Progenitor cell of endocrine pancreas (in vitro differentiated cells): ENCODE results near the gene EXD3. TPM values are rescaled to one million over a fixed set of nuclear protein-coding genes. Genes with fewer than 3 reads are reported as not detected.

Experiments used
- DNase-seq: peaks from one replicate; pipeline ENCODE4 v3.0.0; 2021; ENCODE audit warnings: low spot score; ENCODE audit not compliant: unreplicated experiment
- H3K27ac Mint-ChIP-seq: 2 replicates; pipeline ENCODE4 v1.8.0; 2021; ENCODE audit warnings: mild to moderate bottlenecking, moderate library complexity, mixed read lengths
- H3K27me3 Mint-ChIP-seq: 2 replicates; pipeline ENCODE4 v1.8.0; 2021; ENCODE audit warnings: mixed read lengths
- H3K36me3 Mint-ChIP-seq: 2 replicates; pipeline ENCODE4 v1.8.0; 2022; ENCODE audit warnings: mixed read lengths; ENCODE audit not compliant: insufficient read depth
- H3K4me1 Mint-ChIP-seq: 2 replicates; pipeline ENCODE4 v1.8.0; 2021; ENCODE audit warnings: low read depth, mixed read lengths
- H3K4me3 Mint-ChIP-seq: 2 replicates; pipeline ENCODE4 v1.8.0; 2021; ENCODE audit warnings: low read depth, mild to moderate bottlenecking, moderate library complexity, mixed read lengths
- H3K9me3 Mint-ChIP-seq: 2 replicates; pipeline ENCODE4 v1.8.0; 2021; ENCODE audit warnings: low read depth, mixed read lengths
- CTCF ChIP-seq: fragments of 200-600 bp; sonication (generic); IDR thresholded peaks from one replicate; pipeline ENCODE4 v1.5.0; 2021; ENCODE audit warnings: antibody characterized with exemption, mild to moderate bottlenecking; ENCODE audit not compliant: unreplicated experiment
- total RNA-seq: library from RNA; stranded (reverse); gene quantifications from 2 replicates; pipeline ENCODE4 v1.2.1, GENCODE V29; 2021

EXD3 gene
- total RNA-seq, 1 donor from 2014 or later, result 31.7 TPM

- no peaks in the 10 kb centered on the region for H3K4me1 Mint-ChIP-seq
- TF ChIP-seq CTCF, result no peak
- no peak overlapping the region for H3K4me3 Mint-ChIP-seq
- peaks cover 12% of the 10 kb centered on the region for H3K36me3 Mint-ChIP-seq
- H3K9me3 Mint-ChIP-seq, result peaks cover 4% of the 10 kb centered on the region
- no peak for DNase-seq
- H3K27ac Mint-ChIP-seq, result no peak overlapping the region
- no peaks in the 10 kb centered on the region for H3K27me3 Mint-ChIP-seq
Observed at GRCh38 chr9:137404961-137405567, 17.9 kb downstream of the EXD3 start.

DNA sequence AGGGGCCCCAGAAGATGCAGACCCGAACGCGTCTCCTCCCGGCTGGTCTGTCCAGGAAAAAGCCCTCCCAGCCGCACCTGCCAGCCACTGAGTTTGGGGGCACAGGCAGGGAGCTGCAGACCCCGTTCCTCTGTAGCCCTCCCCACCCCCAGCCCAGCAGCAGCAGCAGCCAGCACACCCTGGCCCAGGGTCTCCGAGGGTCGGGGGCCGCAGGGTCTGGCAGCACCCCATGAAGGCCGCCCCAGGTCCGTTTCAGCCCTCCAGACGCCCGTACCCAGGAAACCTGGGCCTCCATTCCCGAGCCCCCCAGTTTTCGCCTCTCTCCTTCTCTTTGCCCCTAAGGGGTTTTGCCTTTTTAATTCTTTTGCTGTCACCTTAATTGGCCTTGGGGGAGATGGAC is 19.7 kb downstream of the EXD3 start:
- peaks cover 4% of the 10 kb centered on the region for H3K9me3 Mint-ChIP-seq

DNA sequence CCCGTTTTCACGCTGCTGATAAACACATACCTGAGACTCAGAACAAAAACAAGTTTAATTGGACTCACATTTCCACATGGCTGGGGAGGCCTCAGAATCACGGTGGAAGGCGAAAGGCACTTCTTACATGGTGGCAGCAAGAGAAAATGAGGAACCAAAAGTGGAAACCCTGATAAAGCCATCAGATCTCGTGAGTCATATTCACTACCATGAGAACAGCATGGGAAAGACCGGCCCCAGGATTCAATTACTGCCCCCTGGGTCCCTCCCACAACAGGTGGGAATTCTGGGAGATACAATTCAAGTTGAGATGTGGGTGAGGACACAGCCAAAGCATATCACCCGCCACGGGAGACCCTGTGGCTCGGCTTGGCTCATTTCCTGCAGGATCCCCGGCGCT is 20.2 kb downstream of the EXD3 start:
- Mint-ChIP-seq H3K4me3 (no peak overlapping the region), H3K36me3 (peaks cover 15% of the 10 kb centered on the region), H3K27me3 (no peaks in the 10 kb centered on the region), H3K4me1 (no peaks in the 10 kb centered on the region), H3K9me3 (peaks cover 4% of the 10 kb centered on the region), H3K27ac (no peak overlapping the region)
- DNase-seq, result no peak
- TF ChIP-seq CTCF, result no peak

More for the DNA sequence above, 19.7 kb downstream of the EXD3 start:
- peaks cover 14% of the 10 kb centered on the region for H3K36me3 Mint-ChIP-seq
- H3K4me3 Mint-ChIP-seq, result no peak overlapping the region
- TF ChIP-seq CTCF, result no peak
- no peaks in the 10 kb centered on the region for H3K4me1 Mint-ChIP-seq
- DNase-seq, result no peak
- no peak overlapping the region for H3K27ac Mint-ChIP-seq
- H3K27me3 Mint-ChIP-seq, result no peaks in the 10 kb centered on the region

GRCh38 chr9:137398561-137399468 is 24.1 kb downstream of the EXD3 start:
- peaks cover 4% of the 10 kb centered on the region for H3K9me3 Mint-ChIP-seq
- H3K27me3 Mint-ChIP-seq, result no peaks in the 10 kb centered on the region
- TF ChIP-seq CTCF, result no peak
- DNase-seq, result no peak
- peaks cover 19% of the 10 kb centered on the region for H3K36me3 Mint-ChIP-seq
- H3K4me1 Mint-ChIP-seq, result no peaks in the 10 kb centered on the region
- no peak overlapping the region for H3K27ac Mint-ChIP-seq
- no peak overlapping the region for H3K4me3 Mint-ChIP-seq

DNA sequence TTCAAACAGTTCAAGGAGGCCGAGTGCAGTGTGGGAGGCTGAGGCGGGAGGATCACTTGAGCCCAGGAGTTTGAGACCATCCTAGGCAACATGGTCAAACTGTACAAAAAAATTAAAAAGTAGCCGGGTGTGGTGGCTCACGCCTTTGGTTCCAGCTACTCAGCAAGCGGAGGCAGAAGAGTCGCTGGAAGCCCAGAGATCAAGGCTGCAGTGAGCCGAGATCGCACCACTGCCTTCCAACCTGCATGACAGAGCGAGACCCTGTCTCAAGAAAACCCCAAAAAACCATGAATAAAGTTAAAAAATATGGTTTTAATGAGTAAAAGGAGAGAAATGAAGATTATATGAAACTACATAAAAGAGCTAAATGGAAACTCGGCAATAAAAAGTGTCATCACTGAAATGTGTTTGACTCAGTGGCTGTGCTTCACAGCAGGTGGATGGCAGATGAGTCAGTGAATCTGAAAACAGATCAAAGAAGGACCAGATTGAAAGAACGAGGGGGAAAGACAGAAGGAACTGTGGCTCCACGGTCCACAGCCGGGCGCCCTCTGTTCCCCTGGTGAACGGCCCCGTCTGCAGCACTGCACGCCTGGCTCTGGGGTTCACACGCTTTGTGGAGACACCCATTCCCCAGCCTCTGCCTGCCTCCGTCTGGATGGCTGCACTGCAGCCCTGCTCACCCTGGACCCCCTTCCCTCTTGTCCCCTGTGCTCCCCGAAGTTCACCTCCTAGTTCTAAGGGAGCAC is 25.1 kb downstream of the EXD3 start:
- Mint-ChIP-seq H3K4me3 (no peak overlapping the region), H3K27ac (no peak overlapping the region), H3K36me3 (peaks cover 19% of the 10 kb centered on the region), H3K4me1 (no peaks in the 10 kb centered on the region), H3K27me3 (no peaks in the 10 kb centered on the region), H3K9me3 (peaks cover 4% of the 10 kb centered on the region)
- no peak for DNase-seq
- TF ChIP-seq CTCF, result no peak
